Ishikawa (cell line): ENCODE data around the gene LRRC10.

ENCODE experiments used
- CEBPB ChIP-seq: IDR thresholded peaks from 2 replicates; pipeline ENCODE4 v1.6.1; 2012
- CREB1 ChIP-seq: IDR thresholded peaks from 2 replicates; pipeline ENCODE4 v1.6.1; 2012; ENCODE audit warnings: low read depth
- EP300 ChIP-seq: IDR thresholded peaks from 2 replicates; pipeline ENCODE4 v1.6.1; 2012; ENCODE audit warnings: borderline replicate concordance
- TCF12 ChIP-seq: IDR thresholded peaks from 2 replicates; pipeline ENCODE4 v1.6.1; 2012; ENCODE audit warnings: low read depth

DNA sequence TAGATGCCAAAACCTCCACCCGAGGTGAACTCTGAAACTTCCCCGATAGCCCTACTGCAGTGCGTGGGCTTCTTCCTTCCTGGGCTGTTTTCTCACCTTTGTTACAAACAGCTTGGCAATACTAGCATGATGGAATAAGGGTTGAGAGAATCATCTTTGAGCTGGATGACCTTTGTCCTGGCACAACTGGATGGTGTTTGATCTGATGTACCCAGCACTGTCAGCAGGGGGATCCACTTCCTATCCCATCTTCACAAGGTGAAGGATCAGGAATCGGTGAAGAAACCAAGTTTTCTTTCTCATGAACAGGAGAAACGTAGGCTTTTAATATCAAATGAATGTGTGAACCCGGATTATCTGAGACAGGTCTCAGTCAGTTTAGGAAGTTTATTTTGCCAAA lies 19.5 kb upstream of the LRRC10 start:
- TF ChIP-seq TCF12 = no peak
- TF ChIP-seq CREB1 = no peak
- no peak for TF ChIP-seq EP300
- TF ChIP-seq CEBPB = no peak
